H1 (cell line): ENCODE measurements around the gene SNX24. TPM values are rescaled to one million over a fixed set of nuclear protein-coding genes. Genes with fewer than 3 reads are reported as not detected.

Source experiments
- NANOG ChIP-seq: IDR thresholded peaks from 2 replicates; pipeline ENCODE4 v1.6.1; 2011; ENCODE audit warnings: low read length, low read depth, mild to moderate bottlenecking, inconsistent platforms; ENCODE audit not compliant: insufficient read depth, poor library complexity, severe bottlenecking
- RBBP5 ChIP-seq: IDR thresholded peaks from 2 replicates; pipeline ENCODE4 v1.7.1; 2012; ENCODE audit warnings: low read depth, mild to moderate bottlenecking, inconsistent platforms, low read length, moderate library complexity, borderline replicate concordance
- polyA plus RNA-seq, 7 experiments: library from polyadenylated mRNA; depleted of rRNA in 3 of 7; stranded (reverse) in 5 of 7; unstranded in 2 of 7; fragments of >200 nt in 5 of 7; fragments of 200-250 nt in 2 of 7; gene quantifications; 1 replicate in 5 of 7; 2 replicates in 1 of 7; 4 replicates in 1 of 7; pipeline versions ENCODE4 v1.2.1 to v1.2.3, GENCODE V29; 2011 to 2013; ENCODE audit warnings: missing spikeins in 2 of 7, mixed read lengths in 2 of 7
- total RNA-seq: library from RNA; stranded (reverse); fragmentation: NEBNext Ultra II Directional; extraction: Animal tissue kit (Norgen Biotek cat#: 25700); gene quantifications from 2 replicates; pipeline ENCODE4 v1.2.1, GENCODE V29; 2021

Gene SNX24
- total and polyA plus RNA-seq, 2 of the 8 experiments (the other 6 are each of a cell fraction or from before 2014, with no cell fraction given), result 7.3 to 14.3 TPM

DNA sequence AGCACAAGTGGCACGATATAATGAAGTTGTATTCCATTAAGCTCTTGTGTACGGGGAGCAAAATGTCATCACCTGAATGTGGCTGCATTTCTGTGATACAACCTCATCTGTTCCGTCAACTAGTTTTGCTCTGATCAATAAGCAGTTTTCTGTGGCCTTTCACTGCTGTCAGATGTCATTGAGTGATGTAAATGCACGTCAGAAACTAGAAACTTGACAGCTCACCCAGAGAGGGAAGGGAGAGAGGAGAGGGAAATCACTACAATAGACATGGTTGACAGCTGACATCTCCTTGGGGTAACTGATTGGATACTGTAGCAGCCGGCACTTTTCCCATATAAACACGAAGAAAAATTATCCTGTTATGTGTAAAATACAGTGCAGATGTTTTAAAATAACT is 62.7 kb downstream of the SNX24 start (continued):
- no peak for TF ChIP-seq RBBP5
- TF ChIP-seq NANOG, result no peak
